Trophoblast cell (in vitro differentiated cells and primary cell): ENCODE measurements around the gene REXO1.

Experiments
- DNase-seq, 2 donors: peaks; one replicate each; pipeline ENCODE4 v3.0.0-alpha.2; 2016
- H2AFZ ChIP-seq: 2 replicates; pipeline ENCODE4 v1.6.1; 2013; ENCODE audit warnings: low read length, moderate library complexity, mild to moderate bottlenecking; ENCODE audit not compliant: insufficient read depth, poor library complexity
- H2AK5ac ChIP-seq: 2 replicates; pipeline ENCODE4 v1.6.1; 2013; ENCODE audit warnings: mild to moderate bottlenecking, low read length
- H2BK120ac ChIP-seq: 2 replicates; pipeline ENCODE4 v1.6.1; 2013; ENCODE audit warnings: low read length, mild to moderate bottlenecking, moderate library complexity; ENCODE audit not compliant: insufficient read depth, poor library complexity
- H2BK12ac ChIP-seq: 2 replicates; pipeline ENCODE4 v1.6.1; 2013; ENCODE audit warnings: mild to moderate bottlenecking, low read length, moderate library complexity
- H2BK5ac ChIP-seq: 2 replicates; pipeline ENCODE4 v1.6.1; 2013; ENCODE audit warnings: low read length, low read depth, moderate library complexity, mild to moderate bottlenecking; ENCODE audit not compliant: poor library complexity
- H3K14ac ChIP-seq: 2 replicates; pipeline ENCODE4 v1.6.1; 2013; ENCODE audit warnings: mild to moderate bottlenecking, low read length
- H3K18ac ChIP-seq: 2 replicates; pipeline ENCODE4 v1.6.1; 2013; ENCODE audit warnings: mild to moderate bottlenecking, low read length
- H3K23ac ChIP-seq: 2 replicates; pipeline ENCODE4 v1.6.1; 2013; ENCODE audit warnings: low read length
- H3K27ac ChIP-seq: 2 replicates; pipeline ENCODE4 v1.5.1; 2013; ENCODE audit warnings: low read depth, mild to moderate bottlenecking, inconsistent platforms, low read length, moderate library complexity
- H3K27me3 ChIP-seq: 2 replicates; pipeline ENCODE4 v1.6.1; 2013; ENCODE audit warnings: inconsistent platforms, mild to moderate bottlenecking, low read length, moderate library complexity; ENCODE audit not compliant: insufficient read depth
- H3K36me3 ChIP-seq, 2 experiments: 1 replicate in 1 of 2; 2 replicates in 1 of 2; pipeline ENCODE4 v1.6.1; 2013; ENCODE audit warnings: low read length in 2 of 2, mild to moderate bottlenecking in 2 of 2, moderate library complexity in 1 of 2; ENCODE audit not compliant: insufficient read depth in 2 of 2, control insufficient read depth in 1 of 2
- H3K4ac ChIP-seq: 2 replicates; pipeline ENCODE4 v1.6.1; 2013; ENCODE audit warnings: low read depth, mild to moderate bottlenecking, low read length, moderate library complexity
- H3K4me1 ChIP-seq, 2 experiments: 1 replicate in 1 of 2; 2 replicates in 1 of 2; pipeline ENCODE4 v1.6.1; 2013; ENCODE audit warnings: low read length in 2 of 2, mild to moderate bottlenecking in 2 of 2, moderate library complexity in 1 of 2; ENCODE audit not compliant: insufficient read depth in 2 of 2, control insufficient read depth in 1 of 2
- H3K4me2 ChIP-seq: 2 replicates; pipeline ENCODE4 v1.6.1; 2013; ENCODE audit warnings: inconsistent platforms, mild to moderate bottlenecking, low read length, moderate library complexity
- H3K4me3 ChIP-seq: 2 replicates; pipeline ENCODE4 v1.5.1; 2013; ENCODE audit warnings: mild to moderate bottlenecking, low read depth, low read length, inconsistent platforms
- H3K79me1 ChIP-seq: one replicate; pipeline ENCODE4 v1.6.1; 2013; ENCODE audit warnings: low read length
- H3K79me2 ChIP-seq: 2 replicates; pipeline ENCODE4 v1.6.1; 2013; ENCODE audit warnings: low read length, mild to moderate bottlenecking; ENCODE audit not compliant: control insufficient read depth, insufficient read depth, poor library complexity
- H3K9ac ChIP-seq: 2 replicates; pipeline ENCODE4 v1.6.1; 2013; ENCODE audit warnings: mild to moderate bottlenecking, low read length
- H3K9me3 ChIP-seq: 2 replicates; pipeline ENCODE4 v1.6.1; 2013; ENCODE audit warnings: low read depth, mild to moderate bottlenecking, control low read depth, inconsistent platforms, low read length; ENCODE audit not compliant: insufficient read depth
- H4K12ac ChIP-seq: 2 replicates; pipeline ENCODE4 v1.6.1; 2013; ENCODE audit warnings: low read depth, mild to moderate bottlenecking, low read length, moderate library complexity
- H4K8ac ChIP-seq: 2 replicates; pipeline ENCODE4 v1.6.1; 2013; ENCODE audit warnings: low read depth, mild to moderate bottlenecking, low read length, moderate library complexity
- H4K91ac ChIP-seq: one replicate; pipeline ENCODE4 v1.6.1; 2013; ENCODE audit warnings: low read depth, mild to moderate bottlenecking, low read length, moderate library complexity
- WGBS: extraction: QIAGEN DNeasy Blood & Tissue Kit; methylation state at CpG from one replicate; pipeline ENCODE4 v1.1.7; 2013; ENCODE audit warnings: missing lambda C conversion rate; ENCODE audit not compliant: insufficient read length, insufficient coverage; ENCODE audit errors: extremely low coverage; 5-methylcytosine and 5-hydroxymethylcytosine counted together

The REXO1 gene

GRCh38 chr19:1783874-1784273, 64.4 kb downstream of the REXO1 start:
- Histone ChIP-seq H3K4me3 (no peak overlapping the region), H3K36me3 (no peaks in the 10 kb centered on the region), H3K4me1 (no peaks in the 10 kb centered on the region), H3K27me3 (peaks cover 14% of the 10 kb centered on the region), H2BK5ac (no peak overlapping the region), H3K9me3 (peaks cover 18% of the 10 kb centered on the region), H2BK120ac (no peak overlapping the region), H3K79me2 (no peaks in the 10 kb centered on the region), H2BK12ac (no peak overlapping the region), H4K12ac (no peak overlapping the region), H2AK5ac (no peak overlapping the region), H2AFZ (no peak overlapping the region), H3K27ac (no peak overlapping the region), H3K79me1 (no peaks in the 10 kb centered on the region), H3K9ac (no peak overlapping the region), H3K18ac (no peak overlapping the region), H3K23ac (no peak overlapping the region), H3K4ac (no peak overlapping the region), H3K14ac (no peak overlapping the region), H4K91ac (no peak overlapping the region), H4K8ac (no peak overlapping the region), H3K4me2 (no peak overlapping the region)
- DNase-seq = no peak
- WGBS = no CpG with 5 or more reads among the region's 9 CpGs

DNA sequence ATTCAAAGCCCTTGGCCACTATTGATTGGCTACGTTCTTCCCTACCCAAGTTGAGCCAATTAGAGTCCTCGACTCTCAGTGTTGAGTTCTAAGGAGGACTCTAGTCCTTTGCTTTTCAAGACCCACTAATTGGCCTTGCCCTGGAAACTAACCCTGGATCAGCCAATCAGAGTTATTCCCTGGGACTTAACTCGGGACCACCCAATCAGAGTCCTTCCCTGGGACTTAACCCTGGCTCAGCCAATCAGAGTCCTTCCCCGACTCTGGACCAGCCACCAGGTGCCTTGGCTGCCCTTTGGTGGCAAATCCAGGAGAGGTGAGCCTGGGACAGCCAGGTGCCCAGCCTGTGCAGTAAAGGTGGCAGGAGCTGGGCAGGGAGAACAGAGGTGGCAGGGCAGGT, 64.9 kb downstream of the REXO1 start:
- Histone ChIP-seq H2AFZ (no peak overlapping the region), H2BK12ac (no peak overlapping the region), H3K27ac (no peak overlapping the region), H3K4ac (no peak overlapping the region), H4K12ac (no peak overlapping the region), H2BK5ac (no peak overlapping the region), H3K9ac (no peak overlapping the region), H3K79me1 (no peaks in the 10 kb centered on the region), H2BK120ac (no peak overlapping the region), H3K4me3 (no peak overlapping the region), H3K4me1 (no peaks in the 10 kb centered on the region), H2AK5ac (no peak overlapping the region), H3K9me3 (peaks cover 19% of the 10 kb centered on the region), H4K91ac (no peak overlapping the region), H3K79me2 (no peaks in the 10 kb centered on the region), H4K8ac (no peak overlapping the region), H3K27me3 (peaks cover 19% of the 10 kb centered on the region), H3K36me3 (no peaks in the 10 kb centered on the region), H3K14ac (no peak overlapping the region), H3K23ac (no peak overlapping the region), H3K18ac (no peak overlapping the region), H3K4me2 (no peak overlapping the region)
- WGBS = no CpG with 5 or more reads among the region's 4 CpGs
- DNase-seq = no peak

GRCh38 chr19:1782521-1782920, 65.8 kb downstream of the REXO1 start:
- Histone ChIP-seq H3K23ac (no peak overlapping the region), H3K4me1 (no peaks in the 10 kb centered on the region), H3K27ac (no peak overlapping the region), H4K8ac (no peak overlapping the region), H3K4me3 (no peak overlapping the region), H3K18ac (no peak overlapping the region), H4K91ac (no peak overlapping the region), H4K12ac (no peak overlapping the region), H3K14ac (no peak overlapping the region), H3K36me3 (no peaks in the 10 kb centered on the region), H2AK5ac (no peak overlapping the region), H3K9me3 (peaks cover 21% of the 10 kb centered on the region), H3K4me2 (no peak overlapping the region), H3K27me3 (peaks cover 21% of the 10 kb centered on the region), H2BK120ac (no peak overlapping the region), H2AFZ (no peak overlapping the region), H3K79me1 (no peaks in the 10 kb centered on the region), H3K4ac (no peak overlapping the region), H3K79me2 (no peaks in the 10 kb centered on the region), H2BK5ac (no peak overlapping the region), H2BK12ac (no peak overlapping the region), H3K9ac (no peak overlapping the region)
- DNase-seq = no peak
- WGBS = no CpG with 5 or more reads among the region's 7 CpGs

DNA sequence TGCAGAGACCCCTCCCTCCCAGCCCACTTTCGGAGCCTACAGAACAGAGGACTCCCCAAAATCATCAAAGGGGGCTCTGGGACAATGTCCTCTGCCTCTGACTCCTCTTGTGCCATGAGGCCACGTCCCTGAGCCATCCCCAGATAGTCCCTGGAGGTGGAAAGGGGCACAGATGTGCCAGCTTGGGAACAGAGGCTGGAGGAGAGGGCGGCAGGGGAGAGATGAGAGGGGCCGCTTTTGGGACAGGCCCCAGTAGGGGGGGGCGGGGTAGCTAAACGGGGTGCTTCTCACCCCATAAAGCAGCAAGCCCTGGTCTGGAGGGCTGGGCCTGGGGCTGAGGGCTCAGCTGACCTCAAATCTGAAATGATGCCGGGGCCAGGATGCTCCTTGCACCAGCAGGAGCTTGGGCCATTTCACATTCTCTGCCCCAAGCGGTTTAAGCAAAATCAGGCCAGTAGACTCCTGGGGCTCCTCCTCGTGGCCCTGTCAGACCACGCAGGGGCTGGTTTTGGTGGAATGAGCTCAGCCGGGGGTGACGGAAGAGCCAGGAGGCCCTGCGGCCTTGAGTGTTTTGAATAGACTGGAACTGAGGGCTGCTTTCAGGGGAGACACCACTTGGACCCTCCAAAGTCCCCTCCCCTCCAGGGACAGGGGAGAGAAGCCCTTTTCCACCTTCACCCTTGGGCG, 67.9 kb downstream of the REXO1 start:
- Histone ChIP-seq H3K9ac (no peak overlapping the region), H3K27ac (no peak overlapping the region), H2BK120ac (no peak overlapping the region), H3K36me3 (no peaks in the 10 kb centered on the region), H3K4me2 (no peak overlapping the region), H3K4me3 (no peak overlapping the region), H2AFZ (no peak overlapping the region), H2AK5ac (no peak overlapping the region), H3K23ac (no peak overlapping the region), H3K4me1 (no peaks in the 10 kb centered on the region), H3K27me3 (peaks cover 41% of the 10 kb centered on the region), H3K18ac (no peak overlapping the region), H3K79me1 (no peaks in the 10 kb centered on the region), H2BK12ac (no peak overlapping the region), H3K79me2 (no peaks in the 10 kb centered on the region), H4K91ac (no peak overlapping the region), H2BK5ac (no peak overlapping the region), H3K9me3 (peaks cover 27% of the 10 kb centered on the region), H4K12ac (no peak overlapping the region), H4K8ac (no peak overlapping the region), H3K14ac (no peak overlapping the region), H3K4ac (no peak overlapping the region)
- WGBS = no CpG with 5 or more reads among the region's 14 CpGs
- no peak for DNase-seq
